Measurements from ENCODE around the gene KRTAP10-6. TPM values are rescaled to one million over a fixed set of nuclear protein-coding genes. Genes with fewer than 3 reads are reported as not detected.

Gene KRTAP10-6
- total RNA-seq, 2 donors from 2014 or later = not detected

DNA sequence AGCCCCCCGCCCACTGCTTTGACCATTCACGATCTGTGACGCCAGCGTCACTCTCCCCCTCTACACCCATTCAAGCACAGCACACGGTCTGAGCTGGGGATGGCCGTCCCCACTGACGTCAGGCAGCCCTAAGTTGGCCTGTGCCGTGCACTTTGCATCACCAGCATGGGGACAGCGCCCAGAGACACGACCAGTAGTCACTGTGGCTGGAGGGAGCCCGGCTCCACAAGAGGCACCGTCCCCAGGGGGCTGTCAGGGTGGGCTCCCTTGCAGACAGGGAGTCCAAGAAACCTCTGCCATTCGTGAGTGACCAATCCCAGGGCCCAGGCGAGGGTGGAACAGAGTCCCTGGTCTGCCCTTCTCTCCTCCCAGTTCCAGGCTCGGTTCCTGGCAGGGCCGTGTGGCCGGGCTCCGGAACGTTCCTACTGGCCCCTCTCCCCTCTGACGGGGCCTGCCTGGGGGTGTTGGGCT lies 21.9 kb upstream of the KRTAP10-6 start:
- 70 to 78% methylated on average over 13 to 19 of the region's 20 CpGs for WGBS, 2 donors
- Histone ChIP-seq H3K4me3 (no peak overlapping the region), H3K4me1 (no peaks in the 10 kb centered on the region), H3K36me3 (replicated peaks in 1 of 2; ENCODE audit: insufficient read depth in 1 of 2, low read depth in 2 of 2) (no peaks in the 10 kb centered on the region), H3K27ac (no peak overlapping the region), H3K27me3 (no peaks in the 10 kb centered on the region), H3K9me3 (peaks cover 0 to 21% (median 0%) of the 10 kb centered on the region in 3 donors)
- ATAC-seq (no peak), DNase-seq (no peak)
- TF ChIP-seq CTCF (IDR thresholded peaks at IDR 0.05) (no peak), POLR2A (IDR thresholded peaks at IDR 0.05) (no peak)
- intact Hi-C loops (cut with DNase I) = no loop called here

DNA sequence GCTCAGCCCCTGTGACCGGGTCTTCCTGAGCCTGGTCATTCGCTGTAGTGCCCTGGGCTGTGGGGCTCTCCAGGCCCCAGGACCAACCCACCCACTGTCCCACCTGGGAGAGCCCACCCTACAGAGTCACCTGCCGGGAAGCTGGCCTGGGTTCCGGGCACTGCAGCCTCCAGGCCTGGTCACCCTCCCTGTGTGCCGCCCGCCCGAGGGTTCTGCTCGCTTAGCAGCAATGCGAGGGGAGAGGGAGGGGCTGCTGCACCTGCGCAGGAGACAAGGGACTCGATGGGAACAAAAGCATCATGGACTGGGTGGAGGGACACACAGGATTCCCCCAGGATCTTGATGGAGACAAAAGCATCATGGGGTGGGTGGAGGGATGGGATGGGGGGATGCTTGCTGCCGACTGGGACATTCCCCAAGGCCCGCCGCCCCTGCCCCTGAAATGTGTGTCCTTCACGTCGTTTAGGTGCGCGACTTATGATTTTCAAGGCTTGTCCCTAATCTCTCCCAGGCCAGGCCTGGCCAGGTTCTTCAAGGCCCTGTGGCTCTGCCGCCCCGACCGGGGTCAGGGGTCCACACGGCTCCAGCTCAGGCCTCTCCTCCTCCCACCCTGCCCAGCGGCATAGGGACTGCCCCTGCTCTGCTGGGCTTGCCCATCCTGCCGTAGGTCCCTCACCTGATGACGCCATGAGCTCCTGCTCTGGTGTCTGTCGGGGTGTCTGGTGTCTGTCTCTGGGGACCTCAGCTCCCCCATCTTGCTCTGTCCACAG lies 21.3 kb upstream of the KRTAP10-6 start:
- H3K9me3 ChIP-seq = peaks cover 0 to 26% (median 0%) of the 10 kb centered on the region in 3 donors
- WGBS, 2 donors = 55 to 77% methylated on average over 21 to 23 of the region's 26 CpGs
- no peak overlapping the region for H3K4me3 ChIP-seq
- H3K36me3 ChIP-seq (replicated peaks in 1 of 2; ENCODE audit: insufficient read depth in 1 of 2, low read depth in 2 of 2) = no peaks in the 10 kb centered on the region
- no peaks in the 10 kb centered on the region for H3K27me3 ChIP-seq
- H3K27ac ChIP-seq = no peak overlapping the region
- DNase-seq (no peak), ATAC-seq (no peak)
- H3K4me1 ChIP-seq = no peaks in the 10 kb centered on the region
- intact Hi-C loops (cut with DNase I) = no loop called here
- TF ChIP-seq CTCF (IDR thresholded peaks at IDR 0.05) = no peak
- TF ChIP-seq POLR2A (IDR thresholded peaks at IDR 0.05) = no peak

GRCh38 chr21:44612669-44613229 lies 20.4 kb upstream of the KRTAP10-6 start:
- TF ChIP-seq CTCF (IDR thresholded peaks at IDR 0.05) (no peak), POLR2A (IDR thresholded peaks at IDR 0.05) (no peak)
- intact Hi-C loops (cut with DNase I) = no loop called here
- 58 to 82% methylated on average over 9 to 12 of the region's 13 CpGs for WGBS, 2 donors

GRCh38 chr21:44612029-44612486 lies 19.8 kb upstream of the KRTAP10-6 start, which contains the start of gene KRTAP10-8:
Gene KRTAP10-8, plus strand, starts transcription at chr21:44612079. Its CDS starts 22 bp downstream, at chr21:44612101.
- DNase-seq (no peak), ATAC-seq (no peak)
- TF ChIP-seq POLR2A (IDR thresholded peaks at IDR 0.05) (no peak), CTCF (IDR thresholded peaks at IDR 0.05) (no peak)
- no peaks in the 10 kb centered on the region for H3K4me1 ChIP-seq
- WGBS, 2 donors = 60 to 62% methylated on average over 1 to 7 of the region's 8 CpGs
- H3K4me3 ChIP-seq = no peak within 1 kb of the TSS
- H3K36me3 ChIP-seq (replicated peaks in 1 of 2; ENCODE audit: insufficient read depth in 1 of 2, low read depth in 2 of 2) = no peaks in the 10 kb centered on the region
- no peaks in the 10 kb centered on the region for H3K27me3 ChIP-seq
- intact Hi-C loops (cut with DNase I) = no loop called here
- H3K27ac ChIP-seq = no peak within 1 kb of the TSS
- H3K9me3 ChIP-seq = peaks cover 0 to 26% (median 0%) of the 10 kb centered on the region in 3 donors

More at GRCh38 chr21:44612669-44613229, 20.4 kb upstream of the KRTAP10-6 start:
- DNase-seq (no peak), ATAC-seq (no peak)
- H3K27me3 ChIP-seq = no peaks in the 10 kb centered on the region
- no peak overlapping the region for H3K4me3 ChIP-seq
- H3K36me3 ChIP-seq (replicated peaks in 1 of 2; ENCODE audit: insufficient read depth in 1 of 2, low read depth in 2 of 2) = no peaks in the 10 kb centered on the region
- H3K4me1 ChIP-seq = no peaks in the 10 kb centered on the region
- H3K9me3 ChIP-seq = peaks cover 0 to 26% (median 0%) of the 10 kb centered on the region in 3 donors
- H3K27ac ChIP-seq = no peak overlapping the region

All from body of pancreas (tissue), 4 donors.